HCT116 (cell line): ENCODE measurements around the gene ZNF423. TPM values are rescaled to one million over a fixed set of nuclear protein-coding genes. Genes with fewer than 3 reads are reported as not detected.

ENCODE experiments used
- ATAC-seq: fragments of 200-7000 bp; cut with Tn5 transposase; 2 replicates; pipeline ENCODE4 v1.9.1; 2020; ENCODE audit warnings: mild to moderate bottlenecking, moderate library complexity
- BruUV-seq: library from RNA; stranded (reverse); fragments of 400-500 nt; replicated peaks from 2 replicates; lab custom pipeline; 2021; lab: Mats Ljungman, UMichigan
- CTCF ChIA-PET: fragments of 300-600 bp; sonication (Branson Sonifier 250); formaldehyde crosslinking; loops from one replicate; lab custom pipeline; 2021; ENCODE audit warnings: antibody characterized with exemption; lab: Charles Lee
- POLR2A ChIA-PET: fragments of 300-600, 350-600 bp; sonication (Branson Sonifier 250); formaldehyde crosslinking; loops from one replicate; lab custom pipeline; 2021; ENCODE audit warnings: antibody characterized with exemption; lab: Charles Lee
- RAD21 ChIA-PET, 2 experiments: fragments of 300-600 bp; sonication (Branson Sonifier 250); formaldehyde crosslinking; loops; one replicate each; lab custom pipeline; 2023; ENCODE audit warnings: low total read pairs in 2 of 2; ENCODE audit not compliant: uncharacterized antibody in 2 of 2, unreplicated experiment in 2 of 2, low non-redundant PET in 1 of 2; lab: Charles Lee
- DNase-seq: peaks from one replicate; pipeline ENCODE4 v3.0.0-alpha.2; 2010; ENCODE audit warnings: low read depth, low spot score
- H2AFZ ChIP-seq: fragments of 200-600 bp; shearing (Covaris generic), sonication (generic); 2 replicates; pipeline ENCODE4 v1.6.1; 2017; ENCODE audit warnings: low read depth, mixed run types, mixed read lengths, antibody characterized with exemption, low read length; ENCODE audit not compliant: poor library complexity, severe bottlenecking
- H3K27ac ChIP-seq: 2 replicates; pipeline ENCODE4 v1.5.1; 2012; ENCODE audit warnings: low read depth, low read length
- H3K27me3 ChIP-seq: fragments of 200-600 bp; sonication (generic); 2 replicates; pipeline ENCODE4 v1.6.1; 2016; ENCODE audit warnings: mixed run types, low read length, mixed read lengths; ENCODE audit not compliant: insufficient read depth
- H3K36me3 ChIP-seq, 2 experiments: fragments of 200-500 bp in 1 of 2; fragments of 200-600 bp in 1 of 2; sonication (Bioruptor generic) in 1 of 2; sonication (generic) in 1 of 2; 2 replicates each; pipeline versions ENCODE4 v1.5.1 to v1.6.1; 2014 to 2016; ENCODE audit warnings: low read length in 2 of 2, inconsistent platforms in 1 of 2, mixed read lengths in 1 of 2, mixed run types in 1 of 2; ENCODE audit not compliant: insufficient read depth in 2 of 2, control insufficient read depth in 1 of 2
- H3K4me1 ChIP-seq, 2 experiments: fragments of 200-600 bp in 1 of 2; sonication (generic) in 1 of 2; 2 replicates each; pipeline versions ENCODE4 v1.5.1 to v1.6.1; 2012 to 2017; ENCODE audit warnings: low read length in 2 of 2, inconsistent platforms in 1 of 2, mild to moderate bottlenecking in 1 of 2, mixed read lengths in 1 of 2, mixed run types in 1 of 2, moderate library complexity in 1 of 2; ENCODE audit not compliant: insufficient read depth in 2 of 2, control insufficient read depth in 1 of 2
- H3K4me2 ChIP-seq: fragments of 200-600 bp; sonication (generic); 2 replicates; pipeline ENCODE4 v1.6.1; 2017; ENCODE audit warnings: mixed run types, low read length, mixed read lengths
- H3K4me3 ChIP-seq, 2 experiments: fragments of 200-600 bp in 1 of 2; sonication (generic) in 1 of 2; replicated peaks in 1 of 2; 2 replicates each; pipeline ENCODE4 v1.5.1; 2011 to 2016; ENCODE audit warnings: low read length in 2 of 2, control low read depth in 1 of 2, low read depth in 1 of 2, mild to moderate bottlenecking in 1 of 2, mixed read lengths in 1 of 2, mixed run types in 1 of 2
- H3K79me2 ChIP-seq: fragments of 200-600 bp; sonication (generic); 2 replicates; pipeline ENCODE4 v1.6.1; 2017; ENCODE audit warnings: mild to moderate bottlenecking, mixed run types, low read length, moderate library complexity, mixed read lengths; ENCODE audit not compliant: insufficient read depth
- H3K9ac ChIP-seq: fragments of 200-600 bp; sonication (generic); 2 replicates; pipeline ENCODE4 v1.6.1; 2016; ENCODE audit warnings: low read length, mixed read lengths
- H3K9me2 ChIP-seq: fragments of 200-600 bp; sonication (generic), shearing (Covaris generic); 2 replicates; pipeline ENCODE4 v1.6.1; 2017; ENCODE audit warnings: mixed run types, mild to moderate bottlenecking, moderate library complexity; ENCODE audit not compliant: insufficient read depth
- H3K9me3 ChIP-seq, 2 experiments: fragments of 200-500 bp in 1 of 2; fragments of 200-600 bp in 1 of 2; sonication (Bioruptor generic) in 1 of 2; sonication (generic) in 1 of 2; 2 replicates each; pipeline ENCODE4 v1.6.1; 2014 to 2017; ENCODE audit warnings: low read length in 2 of 2, mixed read lengths in 2 of 2, inconsistent platforms in 1 of 2, low read depth in 1 of 2, mild to moderate bottlenecking in 1 of 2, mixed run types in 1 of 2, moderate library complexity in 1 of 2; ENCODE audit not compliant: control insufficient read depth in 1 of 2, insufficient read depth in 1 of 2
- H4K20me1 ChIP-seq: fragments of 200-600 bp; sonication (generic), shearing (Covaris generic); 2 replicates; pipeline ENCODE4 v1.6.1; 2017; ENCODE audit warnings: mixed run types, mild to moderate bottlenecking, moderate library complexity; ENCODE audit not compliant: insufficient read depth
- ATF3 ChIP-seq: IDR thresholded peaks from 2 replicates; pipeline ENCODE4 v1.6.1; 2012
- CBX3 ChIP-seq: IDR thresholded peaks from 2 replicates; pipeline ENCODE4 v1.6.1; 2012; ENCODE audit warnings: low read depth
- CEBPB ChIP-seq: IDR thresholded peaks from 2 replicates; pipeline ENCODE4 v1.6.1; 2012; ENCODE audit warnings: low read depth
- CTCF ChIP-seq, 3 experiments: fragments of 200-600 bp in 1 of 3; sonication (generic) in 1 of 3; IDR thresholded peaks in 2 of 3; conservative IDR thresholded peaks in 1 of 3; 2 replicates each; pipeline ENCODE4 v1.5.1; 2012 to 2017; ENCODE audit warnings: low read depth in 2 of 3, low read length in 2 of 3, antibody characterized with exemption in 1 of 3, borderline replicate concordance in 1 of 3, control low read depth in 1 of 3, mild to moderate bottlenecking in 1 of 3, mixed read lengths in 1 of 3, mixed run types in 1 of 3, moderate library complexity in 1 of 3; ENCODE audit not compliant: insufficient read depth in 1 of 3
- EGR1 ChIP-seq: IDR thresholded peaks from 2 replicates; pipeline ENCODE4 v1.6.1; 2012; ENCODE audit warnings: low read depth
- ELF1 ChIP-seq: IDR thresholded peaks from 2 replicates; pipeline ENCODE4 v1.6.1; 2012; ENCODE audit warnings: low read depth, borderline replicate concordance
- EZH2 ChIP-seq: fragments of 200-600 bp; sonication (generic); IDR thresholded peaks from 2 replicates; pipeline ENCODE4 v1.6.1; 2017; ENCODE audit warnings: antibody characterized with exemption, mixed run types
- EZH2phosphoT487 ChIP-seq: fragments of 200-600 bp; IDR thresholded peaks from 2 replicates; pipeline ENCODE4 v1.6.1; 2018; ENCODE audit warnings: antibody characterized with exemption, borderline replicate concordance
- FOSL1 ChIP-seq: IDR thresholded peaks from 2 replicates; pipeline ENCODE4 v1.6.1; 2012; ENCODE audit warnings: low read depth
- JUND ChIP-seq: IDR thresholded peaks from 2 replicates; pipeline ENCODE4 v1.6.1; 2012
- MAX ChIP-seq: IDR thresholded peaks from 2 replicates; pipeline ENCODE4 v1.6.1; 2012
- POLR2A ChIP-seq: IDR thresholded peaks from 2 replicates; pipeline ENCODE4 v1.7.0; 2011; ENCODE audit warnings: borderline replicate concordance; ENCODE audit not compliant: insufficient read depth, insufficient read length; ENCODE audit errors: extremely low read depth
- POLR2AphosphoS5 ChIP-seq: IDR thresholded peaks from 2 replicates; pipeline ENCODE4 v1.6.1; 2011; ENCODE audit warnings: mild to moderate bottlenecking, low read depth, low read length, moderate library complexity
- RAD21 ChIP-seq: IDR thresholded peaks from 2 replicates; pipeline ENCODE4 v1.6.1; 2012; ENCODE audit warnings: low read depth, mild to moderate bottlenecking
- SIN3A ChIP-seq: IDR thresholded peaks from 2 replicates; pipeline ENCODE4 v1.6.1; 2012; ENCODE audit warnings: low read depth
- SRF ChIP-seq: IDR thresholded peaks from 2 replicates; pipeline ENCODE4 v1.6.1; 2012; ENCODE audit warnings: low read depth
- ZFX ChIP-seq: fragments of 450-650 bp; IDR thresholded peaks from 2 replicates; pipeline ENCODE4 v1.6.1; 2017
- intact Hi-C: fragments of 100-400 bp; cut with micrococcal nuclease; formaldehyde crosslinking; loops from 2 replicates; pipeline ENCODE4 v1.10.0; 2022
- total RNA-seq: library from RNA; stranded (reverse); gene quantifications from one replicate; pipeline ENCODE4 v1.2.1, GENCODE V29; 2021; ENCODE audit not compliant: unreplicated experiment
- TF ChIP-seq, protein P1 (sequence below): IDR thresholded peaks from 2 replicates; pipeline ENCODE4 v1.6.1; 2011; ENCODE audit warnings: mild to moderate bottlenecking, low read length, moderate library complexity; ENCODE audit not compliant: insufficient replicate concordance; ENCODE audit errors: extremely low read depth

The ZNF423 gene
- total RNA-seq, 1 experiment from 2014 or later = 0.22 TPM

GRCh38 chr16:49681217-49681883 is 174.6 kb downstream of the ZNF423 start:
- no peak for TF ChIP-seq JUND
- TF ChIP-seq MAX = no peak
- no peak for TF ChIP-seq SIN3A
- H2AFZ ChIP-seq = no peak overlapping the region

GRCh38 chr16:49679095-49679494 is 176.8 kb downstream of the ZNF423 start:
- no TSS peak for BruUV-seq
- Histone ChIP-seq H3K4me1 (no peaks in the 10 kb centered on the region), H3K27me3 (peaks cover 3% of the 10 kb centered on the region; the same call in 1 of the 2 replicates), H3K36me3 (no peaks in the 10 kb centered on the region), H3K9me3 (peaks cover 0 to 12% of the 10 kb centered on the region in 2 experiments; a peak in 2 of 4 replicates), H2AFZ (no peak overlapping the region), H3K79me2 (no peaks in the 10 kb centered on the region), H4K20me1 (no peaks in the 10 kb centered on the region), H3K9ac (no peak overlapping the region), H3K9me2 (no peaks in the 10 kb centered on the region), H3K4me2 (no peak overlapping the region), H3K27ac (no peak overlapping the region), H3K4me3 (no peak overlapping the region)
- RAD21 ChIA-PET = no interaction called here
- no peak for ATAC-seq
- POLR2A ChIA-PET = no interaction called here
- CTCF ChIA-PET = no interaction called here
- no peak for DNase-seq
- intact Hi-C loops = no loop called here
- TF ChIP-seq SRF (no peak), CTCF (IDR thresholded peaks at IDR 0.05 in 2 of 3, conservative IDR thresholded peaks at IDR 0.05 in 1 of 3; ENCODE audit: borderline replicate concordance in 1 of 3, insufficient read depth in 1 of 3, low read depth in 2 of 3, low read length in 2 of 3) (no peak), EZH2 (no peak), ATF3 (no peak), JUND (no peak), POLR2AphosphoS5 (no peak), RAD21 (no peak), ZFX (no peak), SIN3A (no peak), POLR2A (no peak), EZH2phosphoT487 (no peak), CBX3 (no peak), FOSL1 (no peak), ELF1 (no peak), CEBPB (no peak), EGR1 (no peak)
- TF ChIP-seq, protein P1, sequence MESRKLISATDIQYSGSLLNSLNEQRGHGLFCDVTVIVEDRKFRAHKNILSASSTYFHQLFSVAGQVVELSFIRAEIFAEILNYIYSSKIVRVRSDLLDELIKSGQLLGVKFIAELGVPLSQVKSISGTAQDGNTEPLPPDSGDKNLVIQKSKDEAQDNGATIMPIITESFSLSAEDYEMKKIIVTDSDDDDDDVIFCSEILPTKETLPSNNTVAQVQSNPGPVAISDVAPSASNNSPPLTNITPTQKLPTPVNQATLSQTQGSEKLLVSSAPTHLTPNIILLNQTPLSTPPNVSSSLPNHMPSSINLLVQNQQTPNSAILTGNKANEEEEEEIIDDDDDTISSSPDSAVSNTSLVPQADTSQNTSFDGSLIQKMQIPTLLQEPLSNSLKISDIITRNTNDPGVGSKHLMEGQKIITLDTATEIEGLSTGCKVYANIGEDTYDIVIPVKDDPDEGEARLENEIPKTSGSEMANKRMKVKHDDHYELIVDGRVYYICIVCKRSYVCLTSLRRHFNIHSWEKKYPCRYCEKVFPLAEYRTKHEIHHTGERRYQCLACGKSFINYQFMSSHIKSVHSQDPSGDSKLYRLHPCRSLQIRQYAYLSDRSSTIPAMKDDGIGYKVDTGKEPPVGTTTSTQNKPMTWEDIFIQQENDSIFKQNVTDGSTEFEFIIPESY = no peak

More at GRCh38 chr16:49681217-49681883, 174.6 kb downstream of the ZNF423 start:
- no peak overlapping the region for H3K4me3 ChIP-seq
- H3K4me2 ChIP-seq = no peak overlapping the region
- ATAC-seq (no peak), DNase-seq (no peak)
- H3K4me1 ChIP-seq = no peaks in the 10 kb centered on the region
- no peaks in the 10 kb centered on the region for H4K20me1 ChIP-seq
- no peaks in the 10 kb centered on the region for H3K36me3 ChIP-seq
- intact Hi-C loops = loop anchor here (10.0 kb wide), 1 partner anchor 287 kb away; no protein-coding TSS in a partner anchor
- POLR2A ChIA-PET = no interaction called here
- H3K9me3 ChIP-seq = peaks cover 0 to 12% of the 10 kb centered on the region in 2 experiments; a peak in 2 of 4 replicates
- H3K9ac ChIP-seq = no peak overlapping the region
- no peaks in the 10 kb centered on the region for H3K9me2 ChIP-seq
- H3K27ac ChIP-seq = no peak overlapping the region
- RAD21 ChIA-PET = no interaction called here
- peaks cover 10% of the 10 kb centered on the region; the same call in 1 of the 2 replicates for H3K27me3 ChIP-seq
- no peaks in the 10 kb centered on the region for H3K79me2 ChIP-seq
- no TSS peak for BruUV-seq
- CTCF ChIA-PET = no interaction called here
